RWPE2 (cell line): ENCODE results near the gene TRAPPC10.
"Not testable (repeated sequence)": the region's sequence is repeated elsewhere in the genome, so short reads cannot be mapped to it uniquely, and the experiment has no call there.

Source experiments
- ATAC-seq: fragments of 200-7000 bp; cut with Tn5 transposase; 3 replicates; pipeline ENCODE4 v1.9.1; 2021; ENCODE audit warnings: low read depth
- DNase-seq: peaks from one replicate; pipeline ENCODE4 v3.0.0-alpha.2; 2020; ENCODE audit warnings: low spot score
- H3K27ac ChIP-seq: fragments of 450-650 bp; 2 replicates; pipeline ENCODE4 v1.5.1; 2017; ENCODE audit warnings: mild to moderate bottlenecking; ENCODE audit not compliant: poor library complexity, severe bottlenecking
- H3K27me3 ChIP-seq: fragments of 250-450 bp; sonication (Bioruptor Pico); 2 replicates; pipeline ENCODE4 v1.5.1; 2021; ENCODE audit warnings: mild to moderate bottlenecking, moderate library complexity; ENCODE audit not compliant: insufficient read depth, poor library complexity, severe bottlenecking
- H3K36me3 ChIP-seq: fragments of 250-450 bp; sonication (Bioruptor Pico); 2 replicates; pipeline ENCODE4 v1.5.1; 2020; ENCODE audit warnings: low read depth, mild to moderate bottlenecking, moderate library complexity
- H3K4me1 ChIP-seq: fragments of 250-450 bp; sonication (Bioruptor Pico); 2 replicates; pipeline ENCODE4 v1.5.1; 2021; ENCODE audit warnings: mild to moderate bottlenecking, moderate library complexity; ENCODE audit not compliant: insufficient read depth, poor library complexity, severe bottlenecking
- H3K4me3 ChIP-seq: fragments of 250-450 bp; sonication (Bioruptor Pico); 2 replicates; pipeline ENCODE4 v1.5.1; 2021; ENCODE audit warnings: mild to moderate bottlenecking, moderate library complexity; ENCODE audit not compliant: severe bottlenecking
- H3K9me3 ChIP-seq: fragments of 250-450 bp; sonication (Bioruptor Pico); 2 replicates; pipeline ENCODE4 v1.5.1; 2021; ENCODE audit warnings: mild to moderate bottlenecking, moderate library complexity; ENCODE audit not compliant: severe bottlenecking

TRAPPC10 gene

GRCh38 chr21:44127827-44128226, 115.7 kb downstream of the TRAPPC10 start:
- not testable (repeated sequence) for ATAC-seq, H3K4me3 ChIP-seq, H3K4me1 ChIP-seq

GRCh38 chr21:44133715-44134057, 121.6 kb downstream of the TRAPPC10 start:
- H3K4me1 ChIP-seq, H3K27me3 ChIP-seq, H3K4me3 ChIP-seq, H3K36me3 ChIP-seq, H3K9me3 ChIP-seq, DNase-seq, H3K27ac ChIP-seq: not testable (repeated sequence)
- peak; percentile 20; the same call in 1 of the 3 replicates for ATAC-seq

More at GRCh38 chr21:44127827-44128226, 115.7 kb downstream of the TRAPPC10 start:
- not testable (repeated sequence) for H3K27me3 ChIP-seq, H3K36me3 ChIP-seq, DNase-seq, H3K27ac ChIP-seq, H3K9me3 ChIP-seq

- not testable (repeated sequence) for H3K27ac ChIP-seq, ATAC-seq, H3K4me3 ChIP-seq, H3K27me3 ChIP-seq, H3K4me1 ChIP-seq, H3K9me3 ChIP-seq, H3K36me3 ChIP-seq, DNase-seq
These were observed 122.6 kb downstream of the TRAPPC10 start for GRCh38 chr21:44134732-44135131.

GRCh38 chr21:44138039-44138438, 125.9 kb downstream of the TRAPPC10 start:
- not testable (repeated sequence) for H3K36me3 ChIP-seq, H3K27ac ChIP-seq

GRCh38 chr21:44139787-44140551, 127.9 kb downstream of the TRAPPC10 start:
- not testable (repeated sequence) for H3K4me1 ChIP-seq, H3K36me3 ChIP-seq, H3K9me3 ChIP-seq, ATAC-seq, H3K4me3 ChIP-seq, H3K27me3 ChIP-seq, H3K27ac ChIP-seq, DNase-seq

More at GRCh38 chr21:44138039-44138438, 125.9 kb downstream of the TRAPPC10 start:
- not testable (repeated sequence) for DNase-seq, H3K27me3 ChIP-seq, H3K4me3 ChIP-seq, H3K9me3 ChIP-seq, H3K4me1 ChIP-seq
- peak; percentile 75 for ATAC-seq

- ATAC-seq, DNase-seq, H3K9me3 ChIP-seq, H3K27me3 ChIP-seq, H3K36me3 ChIP-seq, H3K4me1 ChIP-seq, H3K4me3 ChIP-seq, H3K27ac ChIP-seq: not testable (repeated sequence)
These were observed 128.4 kb downstream of the TRAPPC10 start for GRCh38 chr21:44140552-44140932.

- H3K4me3 ChIP-seq, H3K9me3 ChIP-seq, H3K4me1 ChIP-seq, ATAC-seq, H3K36me3 ChIP-seq, H3K27ac ChIP-seq, H3K27me3 ChIP-seq, DNase-seq: not testable (repeated sequence)
These were observed 130.4 kb downstream of the TRAPPC10 start for GRCh38 chr21:44142470-44142869.

- ATAC-seq, DNase-seq, H3K4me3 ChIP-seq, H3K36me3 ChIP-seq, H3K4me1 ChIP-seq, H3K9me3 ChIP-seq, H3K27me3 ChIP-seq, H3K27ac ChIP-seq: not testable (repeated sequence)
These were observed 131.3 kb downstream of the TRAPPC10 start for GRCh38 chr21:44143380-44143779.

GRCh38 chr21:44143996-44144395, 131.9 kb downstream of the TRAPPC10 start:
- not testable (repeated sequence) for H3K4me3 ChIP-seq, H3K4me1 ChIP-seq, H3K36me3 ChIP-seq, H3K9me3 ChIP-seq, H3K27me3 ChIP-seq, H3K27ac ChIP-seq, DNase-seq, ATAC-seq

GRCh38 chr21:44144784-44145602, 132.9 kb downstream of the TRAPPC10 start:
- DNase-seq, H3K27me3 ChIP-seq, H3K9me3 ChIP-seq, ATAC-seq, H3K4me3 ChIP-seq, H3K27ac ChIP-seq, H3K36me3 ChIP-seq, H3K4me1 ChIP-seq: not testable (repeated sequence)

- H3K9me3 ChIP-seq, H3K27ac ChIP-seq, ATAC-seq, H3K4me3 ChIP-seq, H3K36me3 ChIP-seq, H3K27me3 ChIP-seq, H3K4me1 ChIP-seq, DNase-seq: not testable (repeated sequence)
These were observed 133.5 kb downstream of the TRAPPC10 start for GRCh38 chr21:44145616-44146015.
